TTC549 (cell line): ENCODE results near the gene REXO5.
"Not testable (repeated sequence)": the region's sequence is repeated elsewhere in the genome, so short reads cannot be mapped to it uniquely, and the experiment has no call there.

Experiments used
- FAIRE-seq: peaks from 2 replicates; lab custom pipeline; 2012; peaks lifted over from hg19 to GRCh38; lab: Jason Lieb, UNC

REXO5 gene, protein sequence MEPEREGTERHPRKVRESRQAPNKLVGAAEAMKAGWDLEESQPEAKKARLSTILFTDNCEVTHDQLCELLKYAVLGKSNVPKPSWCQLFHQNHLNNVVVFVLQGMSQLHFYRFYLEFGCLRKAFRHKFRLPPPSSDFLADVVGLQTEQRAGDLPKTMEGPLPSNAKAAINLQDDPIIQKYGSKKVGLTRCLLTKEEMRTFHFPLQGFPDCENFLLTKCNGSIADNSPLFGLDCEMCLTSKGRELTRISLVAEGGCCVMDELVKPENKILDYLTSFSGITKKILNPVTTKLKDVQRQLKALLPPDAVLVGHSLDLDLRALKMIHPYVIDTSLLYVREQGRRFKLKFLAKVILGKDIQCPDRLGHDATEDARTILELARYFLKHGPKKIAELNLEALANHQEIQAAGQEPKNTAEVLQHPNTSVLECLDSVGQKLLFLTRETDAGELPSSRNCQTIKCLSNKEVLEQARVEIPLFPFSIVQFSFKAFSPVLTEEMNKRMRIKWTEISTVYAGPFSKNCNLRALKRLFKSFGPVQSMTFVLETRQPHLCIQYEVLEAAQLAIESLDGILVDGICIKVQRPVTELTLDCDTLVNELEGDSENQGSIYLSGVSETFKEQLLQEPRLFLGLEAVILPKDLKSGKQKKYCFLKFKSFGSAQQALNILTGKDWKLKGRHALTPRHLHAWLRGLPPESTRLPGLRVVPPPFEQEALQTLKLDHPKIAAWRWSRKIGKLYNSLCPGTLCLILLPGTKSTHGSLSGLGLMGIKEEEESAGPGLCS

DNA sequence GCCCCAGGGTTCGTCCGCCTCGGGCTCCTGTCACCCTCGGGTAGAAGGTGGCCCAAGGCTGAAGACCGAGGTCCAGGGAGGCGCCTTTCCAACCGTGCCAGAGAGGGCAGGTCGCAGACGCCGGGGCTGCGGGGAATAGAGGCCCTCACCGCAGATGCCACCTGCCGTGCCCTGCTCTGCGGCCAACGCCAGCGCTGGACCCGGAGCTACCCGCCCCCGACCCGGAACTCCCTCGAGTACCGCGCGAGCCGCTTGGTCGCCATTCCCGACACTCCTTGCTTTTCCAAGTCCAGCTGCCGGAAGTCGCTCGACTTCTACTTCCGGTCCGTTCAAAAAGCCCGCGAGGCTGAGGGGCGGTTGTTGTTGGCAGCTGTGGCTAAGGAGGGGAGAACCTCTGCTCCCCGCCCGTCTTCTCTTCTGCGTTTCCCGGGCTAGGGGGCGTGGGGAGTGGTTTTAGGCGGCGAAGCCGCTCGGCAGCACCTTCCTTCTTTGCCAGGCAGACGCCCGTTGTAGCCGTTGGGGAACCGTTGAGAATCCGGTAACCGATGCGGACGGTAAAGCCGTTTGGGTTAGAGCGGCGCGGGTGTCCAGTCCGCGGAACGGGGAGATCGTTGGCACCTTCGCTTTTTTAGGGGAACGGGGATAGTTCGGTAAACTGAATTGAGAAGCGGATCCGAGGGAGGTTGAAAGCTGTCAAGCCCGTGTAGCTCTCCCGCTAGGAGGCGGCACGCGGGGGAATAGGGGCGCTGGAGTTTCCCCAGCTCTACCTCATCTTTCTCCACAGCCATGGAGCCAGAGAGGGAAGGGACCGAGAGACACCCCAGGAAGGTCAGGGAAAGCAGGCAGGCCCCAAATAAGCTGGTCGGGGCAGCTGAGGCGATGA is at the start of gene REXO5, which contains the start of gene ERI2:
Gene REXO5, plus strand, starts transcription at position 360 of the 883 bp plus-strand sequence. Its CDS starts 427 bp downstream, at position 787.
Gene ERI2, minus strand, starts transcription at position 305 of the 883 bp plus-strand sequence. Its CDS starts 42 bp downstream, at position 263.
- no peak for FAIRE-seq

DNA sequence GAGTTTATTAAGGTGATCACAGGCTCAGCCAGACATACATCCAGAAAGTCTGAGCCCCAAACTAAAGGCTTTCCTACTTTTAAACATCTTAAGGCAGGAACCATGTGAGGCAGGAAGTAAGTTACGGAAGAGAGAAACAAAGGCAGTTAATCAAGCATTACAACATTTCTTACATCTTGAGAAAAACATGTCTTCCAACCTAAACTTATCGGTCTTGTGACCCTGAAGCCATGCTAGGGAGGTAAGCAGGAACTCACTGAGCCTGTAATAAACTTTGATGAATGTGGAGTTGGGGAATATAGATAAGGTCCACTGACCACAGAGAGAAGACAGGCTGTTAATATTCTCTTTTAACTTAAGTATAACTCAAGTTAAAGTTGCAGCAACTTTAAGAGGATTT is 46.0 kb upstream of the REXO5 start:
- FAIRE-seq, result no peak

DNA sequence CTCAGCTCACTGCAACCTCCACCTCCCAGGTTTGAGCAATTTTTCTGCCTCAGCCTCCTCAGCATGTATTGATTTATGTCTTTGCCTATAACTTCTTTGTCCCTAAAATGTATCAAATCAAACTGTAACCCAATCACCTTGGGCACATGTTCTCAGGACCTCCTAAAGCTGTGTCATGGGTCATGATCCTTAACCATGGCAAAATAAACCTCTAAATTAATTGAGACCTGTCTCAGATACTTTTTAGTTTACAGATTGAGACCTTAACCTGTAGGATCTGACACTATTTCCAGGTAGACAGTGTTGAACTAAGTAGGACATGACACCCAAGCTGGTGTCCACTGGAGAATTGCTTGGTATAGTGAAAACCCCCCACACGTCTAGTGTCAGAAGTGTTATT is 45.2 kb upstream of the REXO5 start:
- no peak for FAIRE-seq

DNA sequence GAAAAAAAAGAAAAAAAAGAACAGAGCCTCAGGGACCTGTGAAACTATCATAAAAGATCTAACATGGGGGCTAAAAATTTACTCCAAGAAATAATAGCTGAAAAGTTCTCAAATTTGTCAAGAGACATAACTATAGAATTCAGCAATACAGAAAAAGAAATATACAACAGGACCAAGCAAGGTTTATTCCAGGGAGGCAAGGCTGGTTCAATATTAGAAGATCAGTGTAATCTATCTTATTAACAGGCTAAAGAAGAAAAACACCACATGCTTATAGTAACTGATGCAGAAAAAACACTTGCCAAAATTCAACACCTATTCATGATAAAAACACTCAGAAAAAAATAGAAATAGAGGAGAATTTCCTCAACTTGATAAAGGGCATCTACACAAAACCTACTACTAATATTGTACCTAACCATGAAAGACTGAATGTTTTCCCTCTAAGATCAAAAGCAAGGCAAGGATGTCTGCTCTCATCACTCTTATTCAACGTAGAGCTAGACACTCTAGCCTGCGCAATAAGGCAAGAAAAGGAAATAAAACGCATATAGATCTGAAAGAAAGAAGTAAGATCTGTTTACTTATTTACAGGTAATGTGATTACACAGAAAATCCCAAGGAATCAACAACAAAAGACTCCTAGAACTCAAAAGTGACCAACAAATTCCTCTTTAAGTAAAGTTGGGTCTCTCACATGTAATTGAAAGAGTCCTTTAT is 43.8 kb upstream of the REXO5 start:
- FAIRE-seq, result no peak

DNA sequence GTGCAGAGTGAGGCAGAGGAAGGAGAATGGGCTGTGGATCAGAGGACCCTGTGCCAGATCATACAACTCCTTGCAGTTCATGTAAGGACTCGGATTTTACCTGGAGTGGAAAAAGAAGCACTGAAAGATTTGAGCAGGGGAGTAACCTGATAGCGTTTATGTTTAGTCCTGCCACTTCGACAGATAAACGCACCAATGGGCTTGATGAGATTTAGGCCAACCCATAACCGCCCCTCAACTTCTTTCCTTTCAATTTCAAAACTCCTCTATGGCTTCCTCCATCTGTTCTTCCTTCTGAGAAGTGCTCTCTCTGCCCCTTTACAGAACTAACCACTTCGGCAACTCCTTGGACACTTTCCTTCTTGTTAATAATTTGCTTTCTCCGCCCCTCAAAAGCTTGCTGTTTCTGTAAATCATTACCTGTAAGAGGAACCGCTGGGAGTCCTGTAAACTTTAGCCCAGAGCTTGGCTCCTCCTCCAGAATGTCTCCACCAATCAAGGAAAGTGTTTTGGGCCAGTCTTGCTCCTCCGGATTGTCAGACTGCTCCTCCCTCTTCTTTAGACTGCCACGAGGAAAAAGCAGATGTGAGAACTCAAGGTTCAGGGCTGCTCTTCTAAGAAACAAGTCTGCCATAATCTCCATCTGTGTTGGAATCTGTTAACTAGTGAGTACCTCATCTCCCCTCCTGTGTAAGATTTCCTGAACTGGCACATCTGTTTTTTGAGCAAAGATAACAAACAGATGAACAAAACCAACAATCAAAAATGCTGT is 42.7 kb upstream of the REXO5 start, which contains the start of gene ACSM3:
Gene ACSM3, plus strand, starts transcription at position 554 of the 772 bp plus-strand sequence. CDS start 6,021 bp downstream, outside the sequence.
- FAIRE-seq, result no peak

DNA sequence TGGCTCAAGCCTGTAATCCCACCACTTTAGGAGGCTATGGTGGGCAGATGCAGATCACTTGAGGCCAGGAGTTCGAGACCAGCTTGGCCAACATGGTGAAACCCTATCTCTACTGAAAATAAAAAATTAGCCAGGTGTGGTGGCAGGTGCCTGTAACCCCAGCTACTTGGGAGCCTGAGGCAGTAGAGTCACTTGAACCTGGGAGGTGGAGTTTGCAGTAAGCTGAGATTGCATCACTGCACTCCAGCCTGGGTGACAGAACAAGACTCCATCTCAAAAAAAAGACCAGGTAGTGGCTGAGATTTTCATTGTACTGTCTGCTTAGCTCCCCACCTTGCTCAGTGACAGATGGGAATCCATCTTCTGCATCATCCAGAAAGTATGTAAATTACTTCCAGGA is 41.9 kb upstream of the REXO5 start:
- not testable (repeated sequence) for FAIRE-seq

DNA sequence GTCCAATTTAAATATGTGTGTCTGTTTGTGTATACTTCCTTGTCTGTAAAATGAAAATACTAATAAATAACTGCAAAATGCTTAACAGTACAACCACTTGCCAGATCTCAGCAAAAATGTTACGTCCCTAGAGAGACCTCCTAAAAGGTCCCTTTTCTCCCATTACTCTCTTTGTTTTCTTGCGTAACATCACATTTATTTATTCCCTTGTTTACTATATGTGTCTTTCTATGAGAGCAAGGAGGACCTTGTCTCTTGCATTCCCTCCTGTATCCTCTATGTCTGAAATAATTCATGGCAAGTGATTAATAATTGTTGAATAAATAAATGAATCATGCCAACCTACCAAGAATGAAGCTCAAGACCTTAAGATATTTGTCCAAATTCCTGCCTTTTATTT is 40.6 kb upstream of the REXO5 start:
- FAIRE-seq, result no peak

DNA sequence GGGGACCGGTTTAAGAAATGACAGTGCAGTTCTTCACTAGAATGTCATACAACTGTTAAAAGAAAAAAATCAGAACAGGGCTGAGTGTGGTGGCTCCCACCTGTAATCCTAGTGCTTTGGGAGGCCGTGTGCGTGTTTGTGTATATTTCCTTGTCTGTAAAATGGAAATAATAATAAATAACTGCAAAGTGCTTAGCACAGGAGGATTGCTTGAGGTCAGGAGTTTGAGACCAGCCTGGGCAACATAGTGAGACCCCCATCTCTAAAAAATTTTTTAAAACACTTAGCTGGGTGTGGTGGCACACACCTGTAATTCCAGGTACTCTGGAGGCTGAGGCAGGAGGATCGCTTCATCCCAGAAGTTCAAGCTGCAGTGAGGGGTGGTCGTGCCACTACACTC is 40.0 kb upstream of the REXO5 start:
- FAIRE-seq, result no peak

DNA sequence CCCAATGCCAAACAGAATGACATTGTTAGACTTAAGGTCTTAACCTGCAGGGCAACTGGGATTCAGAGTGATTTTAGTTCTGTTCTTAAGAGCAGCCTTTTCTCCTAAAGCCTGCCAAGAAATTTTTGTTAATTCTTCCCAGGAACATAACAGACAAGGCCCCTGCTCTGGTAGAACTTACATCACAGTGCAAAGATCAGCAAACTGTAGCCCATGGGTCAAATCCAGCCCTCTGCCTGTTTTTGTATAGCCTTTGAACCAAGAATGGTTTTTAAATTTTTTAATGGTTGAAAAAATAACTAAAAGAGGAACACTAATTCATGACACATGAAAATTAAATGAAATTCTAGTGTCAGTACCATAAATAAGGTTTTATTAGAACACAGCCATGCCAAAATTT is 38.8 kb upstream of the REXO5 start:
- no peak for FAIRE-seq

DNA sequence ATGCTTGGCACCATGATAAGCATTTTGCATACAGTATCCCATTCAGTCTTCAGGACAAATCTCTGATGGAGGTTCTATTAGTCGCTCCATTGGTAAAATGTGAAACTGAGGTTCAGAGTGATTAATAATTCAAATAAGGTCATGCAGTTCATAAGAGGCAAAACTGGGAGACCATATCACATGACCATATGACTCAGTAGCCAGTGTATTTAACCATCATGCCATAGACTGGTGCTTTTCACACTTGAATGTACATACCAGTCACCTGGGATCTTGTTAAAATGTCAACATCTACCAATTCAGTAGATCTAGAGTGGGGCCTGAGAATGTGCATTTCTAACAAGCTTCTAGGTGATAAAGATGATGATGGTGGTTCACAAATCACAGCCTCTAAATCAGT is 38.2 kb upstream of the REXO5 start:
- FAIRE-seq, result no peak

DNA sequence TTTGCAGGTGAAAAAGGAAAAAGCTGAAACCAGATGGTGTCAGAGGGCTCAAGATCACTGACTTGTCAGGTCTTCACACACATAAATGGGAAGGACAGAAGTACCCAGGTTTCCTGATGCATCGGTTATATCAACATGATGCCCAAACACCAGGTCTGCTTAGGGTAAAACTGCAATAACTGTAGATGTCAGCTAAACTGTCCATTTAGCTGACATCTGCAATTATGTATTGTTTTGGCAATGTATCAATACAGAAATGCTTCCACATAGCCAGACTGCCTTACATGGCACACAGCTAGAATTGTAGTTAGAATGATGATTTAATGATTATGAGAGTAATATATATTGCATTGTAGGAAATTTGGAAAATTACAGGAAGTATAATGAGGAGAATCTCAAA is 37.5 kb upstream of the REXO5 start:
- no peak for FAIRE-seq

DNA sequence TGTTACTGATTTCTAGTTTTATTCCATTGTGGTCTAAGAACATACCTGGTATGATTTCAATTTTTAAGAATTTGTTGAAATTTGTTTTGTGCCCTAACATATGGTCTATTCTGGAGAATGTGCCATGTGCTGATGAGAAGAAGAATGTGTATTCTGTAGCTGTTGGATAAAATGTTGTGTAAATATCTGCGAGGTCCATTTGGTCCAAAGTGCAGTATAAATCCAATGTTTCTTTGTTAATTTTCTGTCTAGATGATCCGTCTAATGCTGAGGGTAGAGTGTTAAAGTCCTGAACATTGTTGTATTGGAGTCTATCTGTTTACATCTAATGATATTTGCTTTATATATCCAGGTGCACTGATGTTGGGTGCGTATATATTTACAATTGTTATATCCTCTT is 32.6 kb upstream of the REXO5 start:
- no peak for FAIRE-seq

DNA sequence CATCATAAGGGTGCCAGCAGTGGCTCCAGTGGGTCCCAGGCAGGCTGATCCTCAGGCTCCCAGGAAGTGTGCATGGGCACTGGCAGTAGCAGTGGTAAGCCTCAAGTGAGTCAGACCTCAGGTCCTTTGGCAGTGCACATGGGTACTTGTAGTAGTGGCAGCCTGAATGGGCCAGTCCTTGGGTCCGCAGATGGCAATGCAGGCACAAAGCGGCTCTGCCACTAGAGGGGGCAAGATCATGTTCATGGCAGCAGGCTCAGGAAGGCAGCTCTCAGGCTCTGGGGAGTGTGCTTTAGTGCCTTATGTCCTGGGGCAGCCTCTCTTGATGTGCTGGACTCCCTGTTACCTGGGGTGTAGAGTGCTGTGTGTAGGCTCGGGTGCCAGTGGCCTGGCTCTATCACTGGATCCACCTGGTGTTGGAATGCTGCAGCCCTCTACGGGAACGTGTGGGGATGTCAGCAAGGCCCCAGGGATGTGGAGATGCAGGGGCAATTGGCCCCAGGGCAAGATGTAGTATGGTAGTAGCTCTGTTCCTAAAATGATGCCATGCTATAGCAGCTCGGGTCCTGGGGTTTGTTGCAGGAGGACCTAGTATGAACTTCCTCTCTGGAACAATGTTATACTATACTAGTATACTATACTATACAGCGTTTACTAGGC is 31.5 kb upstream of the REXO5 start:
- no peak for FAIRE-seq

DNA sequence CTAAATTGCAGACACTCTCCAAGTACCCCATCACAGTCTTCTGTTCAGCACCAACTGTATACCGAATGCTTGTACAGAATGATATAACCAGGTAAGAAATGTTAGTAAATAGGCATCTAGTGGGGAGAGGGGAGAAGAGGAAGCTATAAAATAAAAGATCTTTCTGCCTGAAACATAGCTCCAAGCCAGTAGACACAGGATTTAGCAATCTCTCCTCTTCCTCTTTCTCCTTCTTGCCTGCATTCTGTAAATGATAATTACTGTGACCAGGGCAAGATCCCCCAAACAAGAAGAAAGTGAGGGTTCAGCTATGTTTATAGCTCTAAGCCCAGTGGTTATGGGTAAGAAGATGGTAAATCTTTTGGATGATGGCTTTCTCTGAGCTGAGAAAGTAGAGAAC is 24.6 kb upstream of the REXO5 start:
- no peak for FAIRE-seq

DNA sequence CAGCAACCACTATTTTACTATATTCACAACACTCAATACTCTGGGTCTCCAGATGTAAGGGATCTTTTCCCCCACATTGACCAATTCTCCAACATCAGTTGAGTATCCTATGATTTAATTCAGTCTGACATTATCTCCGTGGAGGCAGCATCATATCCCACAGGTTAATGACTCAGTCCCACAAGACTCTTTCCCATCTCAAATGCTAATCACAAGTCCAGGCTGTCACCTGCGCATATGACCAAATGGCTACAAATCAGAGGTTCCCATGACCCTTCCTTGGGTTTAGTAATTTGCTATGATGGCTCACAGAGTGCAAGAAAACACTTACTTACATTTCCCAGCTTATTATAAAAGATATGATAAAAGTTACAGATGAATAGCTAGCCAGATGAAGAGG is 23.9 kb upstream of the REXO5 start:
- no peak for FAIRE-seq

DNA sequence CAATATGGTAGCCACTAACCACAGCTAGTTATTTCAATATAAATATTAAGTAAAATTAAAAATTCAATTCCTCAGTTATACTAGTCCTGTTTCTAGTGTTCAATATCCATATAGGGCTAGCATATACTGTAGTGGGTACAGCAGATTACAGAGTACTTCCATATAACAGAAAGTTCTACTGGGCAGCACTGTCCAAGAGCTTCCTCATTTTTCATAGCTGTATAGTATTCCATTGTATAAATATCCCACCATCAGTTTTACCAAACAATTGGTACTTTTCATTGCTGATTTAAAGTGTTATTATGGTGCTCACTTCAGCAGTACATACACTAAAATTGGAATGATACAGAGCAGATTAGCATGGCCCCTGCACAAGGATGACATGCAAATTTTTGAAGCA is 22.1 kb upstream of the REXO5 start:
- FAIRE-seq, result no peak

DNA sequence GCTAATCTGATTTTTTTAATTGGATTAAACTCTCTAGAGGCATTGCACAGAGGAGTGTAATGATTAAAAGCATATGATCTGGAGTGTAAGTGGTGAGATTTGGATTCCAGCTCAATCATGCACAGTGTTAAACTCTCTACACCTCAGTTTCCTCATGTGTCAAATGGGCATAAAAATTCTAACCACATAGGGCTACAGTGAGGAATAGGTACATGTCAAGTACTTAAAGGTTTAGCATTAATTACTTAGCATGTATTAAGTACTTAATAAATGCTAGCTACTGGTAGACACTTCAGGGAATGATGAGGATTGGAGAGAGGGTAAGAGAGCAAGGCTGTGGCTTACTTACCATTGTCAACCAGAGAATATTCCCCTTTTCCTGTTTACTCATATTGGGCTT is 17.2 kb upstream of the REXO5 start:
- no peak for FAIRE-seq

DNA sequence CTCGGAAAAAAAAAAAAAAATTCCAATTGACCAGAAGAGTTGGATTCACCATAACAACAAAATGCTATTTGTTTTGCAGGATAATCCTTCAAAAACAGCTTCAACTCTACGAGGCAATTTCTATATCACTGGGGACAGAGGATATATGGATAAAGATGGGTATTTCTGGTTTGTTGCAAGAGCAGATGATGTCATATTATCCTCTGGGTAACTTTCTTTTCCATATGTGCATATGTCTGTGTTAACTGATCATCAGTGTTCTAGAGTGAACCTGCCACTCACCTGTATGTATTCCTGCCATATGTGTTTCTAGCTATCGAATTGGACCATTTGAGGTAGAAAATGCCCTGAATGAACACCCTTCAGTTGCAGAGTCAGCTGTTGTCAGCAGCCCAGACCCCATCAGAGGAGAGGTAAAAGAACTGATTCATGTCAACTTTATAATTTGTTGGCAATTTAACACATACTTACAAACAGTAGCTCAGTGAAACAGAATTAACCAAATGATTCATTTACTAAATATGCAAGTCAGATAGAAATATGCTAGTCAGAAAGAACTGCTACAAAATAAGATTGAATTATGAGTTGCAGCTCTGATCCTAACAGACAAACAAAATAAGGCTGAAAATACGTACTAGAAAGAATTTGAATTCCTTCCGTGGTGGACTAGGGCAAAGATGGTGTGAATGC is 14.3 kb upstream of the REXO5 start:
- no peak for FAIRE-seq

DNA sequence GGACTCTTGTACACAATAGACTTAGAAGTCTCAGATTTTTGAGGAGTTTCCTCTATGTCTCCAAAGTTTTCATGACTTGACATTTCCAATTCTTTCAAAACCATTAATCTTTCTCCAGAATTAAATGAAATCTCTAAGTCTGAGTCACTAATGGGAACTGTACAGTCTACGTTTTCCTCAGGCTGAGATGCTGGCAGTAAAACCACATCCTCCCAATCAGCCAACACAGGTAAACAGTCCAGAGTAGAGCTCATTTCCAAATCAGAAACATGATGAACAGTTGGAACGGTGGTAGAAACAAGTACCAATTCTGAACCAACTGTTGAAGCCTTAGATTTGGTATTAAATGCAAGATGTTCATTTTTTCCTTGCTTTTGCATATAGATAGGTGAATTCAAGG is 8.0 kb upstream of the REXO5 start:
- FAIRE-seq, result no peak

DNA sequence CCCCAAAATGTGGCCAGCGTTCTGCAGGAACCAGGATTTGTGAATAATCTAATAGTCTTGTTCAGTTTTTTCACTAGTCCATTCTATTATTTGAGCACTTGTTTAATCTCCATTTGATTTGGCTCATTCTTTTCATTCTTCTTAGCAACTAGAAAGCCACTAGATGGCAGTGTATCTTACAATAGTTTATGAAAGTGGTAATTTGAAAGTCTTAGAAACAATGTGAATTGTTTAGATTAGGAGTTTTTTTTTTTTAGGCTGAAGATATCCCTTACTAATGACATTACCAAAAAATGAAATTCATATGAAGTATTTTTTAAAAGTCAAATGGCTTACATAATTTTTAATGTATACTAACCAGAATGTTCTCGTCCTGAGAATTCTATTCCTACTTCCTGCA is 6.7 kb upstream of the REXO5 start:
- peak; percentile 93 for FAIRE-seq
